GM18511 (cell line): ENCODE data around the gene MORC2.

Experiments used
- ATAC-seq: cut with Tn5 transposase; IDR thresholded peaks from one replicate; pipeline ENCODE4 v1.9.1; 2021; ENCODE audit warnings: mild to moderate bottlenecking, moderate library complexity; ENCODE audit not compliant: unreplicated experiment

The MORC2 gene

GRCh38 chr22:30922151-30922611 is 46.4 kb downstream of the MORC2 start:
- no peak for ATAC-seq

DNA sequence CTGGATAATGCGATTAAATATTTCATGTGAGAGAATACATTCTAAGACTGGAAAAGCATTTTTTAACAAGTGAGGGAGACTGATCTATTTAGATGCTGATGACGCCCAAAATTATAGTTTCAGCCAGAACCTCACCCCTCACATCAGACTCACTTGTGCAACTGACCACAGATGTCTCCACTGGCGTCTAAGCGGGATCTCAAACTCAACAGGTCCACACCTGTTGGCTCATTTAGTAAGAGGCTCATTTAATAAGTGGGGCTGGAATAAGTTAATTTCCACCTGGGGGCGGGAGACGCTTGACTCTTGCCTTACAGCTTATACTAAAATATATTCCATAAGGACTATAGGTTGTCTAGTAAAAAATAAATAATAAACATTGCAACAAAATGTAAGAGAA is 47.5 kb downstream of the MORC2 start:
- ATAC-seq: no peak

GRCh38 chr22:30920407-30920806 is 48.2 kb downstream of the MORC2 start:
- ATAC-seq: no peak

- ATAC-seq: no peak
Measured at GRCh38 chr22:30919973-30920372, 48.6 kb downstream of the MORC2 start.

DNA sequence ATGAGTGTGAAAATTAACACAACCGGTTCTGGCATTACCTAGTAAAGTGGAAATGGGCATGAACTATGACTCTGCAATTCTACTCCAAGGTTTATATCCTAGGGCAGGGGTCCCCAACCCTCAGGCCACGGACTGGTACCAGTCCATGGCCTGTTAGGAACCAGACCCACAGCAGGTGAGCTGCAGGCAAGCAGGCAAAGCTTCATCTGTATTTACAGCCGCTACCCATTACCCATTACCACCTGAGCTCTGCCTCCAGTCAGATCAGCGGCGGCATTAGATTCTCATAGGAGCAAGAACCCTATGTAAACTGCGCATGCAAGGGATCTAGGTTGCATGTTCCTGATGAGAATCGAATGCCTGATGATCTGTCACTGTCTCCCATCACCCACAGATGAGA is 49.8 kb downstream of the MORC2 start:
- no peak for ATAC-seq

DNA sequence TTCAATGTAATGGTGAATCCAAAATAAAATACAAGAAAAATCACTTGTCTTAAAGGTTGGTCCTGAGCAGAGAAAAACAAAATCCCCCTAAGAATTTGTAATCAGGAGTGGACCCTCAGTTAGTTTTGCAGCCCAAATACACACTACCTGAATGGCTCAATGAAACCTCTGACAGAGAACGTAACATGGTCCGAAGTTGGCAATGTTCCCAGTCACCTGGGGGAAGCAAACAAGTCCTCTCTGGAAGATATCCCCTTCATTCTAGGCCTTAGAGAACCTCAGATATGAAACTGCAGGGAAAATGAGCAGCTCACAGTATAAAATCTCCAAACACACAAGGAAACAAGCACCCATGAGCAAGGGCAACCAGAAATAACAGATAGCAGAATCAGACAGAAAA is 58.2 kb downstream of the MORC2 start:
- ATAC-seq: no peak

- ATAC-seq: no peak
Measured at GRCh38 chr22:30909306-30909705, 59.3 kb downstream of the MORC2 start.

- no peak for ATAC-seq
Measured at GRCh38 chr22:30908051-30908461, 60.5 kb downstream of the MORC2 start.

DNA sequence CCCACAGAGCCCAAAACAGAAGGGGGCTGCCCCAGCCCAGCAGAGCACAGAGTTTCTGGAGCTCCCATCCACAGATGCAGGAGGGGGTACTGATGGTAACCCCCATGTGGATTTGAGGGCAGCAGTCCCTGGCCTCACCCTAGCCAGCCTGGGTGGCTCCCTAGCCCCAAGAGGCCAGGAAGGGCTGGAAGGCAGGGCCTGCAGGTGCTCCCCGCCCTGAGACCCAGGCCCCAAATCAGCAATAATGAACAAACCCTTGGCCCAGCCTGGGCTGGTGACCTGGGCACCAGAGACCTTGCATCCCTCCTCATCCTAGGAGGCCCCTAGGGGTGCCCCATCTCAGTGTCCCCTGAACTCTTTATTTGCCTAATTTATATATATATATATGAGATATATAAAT is 61.6 kb downstream of the MORC2 start:
- ATAC-seq: no peak

DNA sequence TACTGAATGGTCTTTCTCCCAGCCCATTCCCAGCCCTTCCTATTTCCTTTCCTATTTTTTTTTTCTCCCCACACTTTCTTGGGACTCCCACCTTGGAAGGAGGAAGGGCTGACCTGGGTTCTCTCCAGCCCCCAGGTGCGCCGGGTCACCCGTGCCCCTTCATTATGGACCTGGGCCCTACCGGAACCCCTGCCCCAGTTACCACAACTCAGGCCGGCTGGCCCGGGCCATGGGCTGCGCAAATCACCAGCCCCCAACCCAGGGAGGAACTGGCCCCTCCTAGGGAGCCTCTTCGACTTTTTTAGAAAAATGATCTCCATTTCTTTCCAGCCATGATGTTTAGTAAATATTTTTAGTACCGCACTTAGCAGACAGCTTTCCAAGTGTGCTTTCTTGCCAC is 62.2 kb downstream of the MORC2 start:
- ATAC-seq: no peak

GRCh38 chr22:30905696-30906341 is 62.8 kb downstream of the MORC2 start:
- no peak for ATAC-seq

DNA sequence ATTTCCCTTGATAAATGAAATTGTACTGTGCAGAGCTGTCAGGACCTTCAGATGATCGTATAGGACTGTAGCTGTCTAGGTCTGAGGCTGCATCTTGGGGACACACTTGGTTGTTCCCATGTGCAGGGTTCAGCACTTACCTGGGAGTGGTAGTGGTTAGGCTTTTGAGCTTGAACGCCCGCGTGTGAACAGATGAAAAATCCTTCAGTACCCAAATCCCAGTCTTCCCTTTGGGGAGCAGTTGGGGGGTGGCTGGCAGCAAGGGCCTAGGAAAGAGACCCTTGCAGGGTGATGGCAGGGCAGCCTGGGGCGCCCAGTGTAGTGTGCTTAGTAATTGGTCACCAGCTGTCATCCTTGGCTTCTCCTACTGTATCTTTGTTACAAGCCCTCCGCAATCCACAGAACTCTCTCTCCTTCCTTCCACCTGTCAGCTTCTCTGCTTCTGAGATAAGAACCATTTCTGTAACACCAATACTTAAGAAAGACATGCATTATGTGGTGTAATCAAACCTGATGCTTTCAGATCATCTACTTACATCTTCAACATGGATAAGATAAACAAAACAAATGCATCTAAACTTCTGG is 64.6 kb downstream of the MORC2 start:
- ATAC-seq: no peak

GRCh38 chr22:30902496-30903357 is 65.8 kb downstream of the MORC2 start:
- no peak for ATAC-seq

DNA sequence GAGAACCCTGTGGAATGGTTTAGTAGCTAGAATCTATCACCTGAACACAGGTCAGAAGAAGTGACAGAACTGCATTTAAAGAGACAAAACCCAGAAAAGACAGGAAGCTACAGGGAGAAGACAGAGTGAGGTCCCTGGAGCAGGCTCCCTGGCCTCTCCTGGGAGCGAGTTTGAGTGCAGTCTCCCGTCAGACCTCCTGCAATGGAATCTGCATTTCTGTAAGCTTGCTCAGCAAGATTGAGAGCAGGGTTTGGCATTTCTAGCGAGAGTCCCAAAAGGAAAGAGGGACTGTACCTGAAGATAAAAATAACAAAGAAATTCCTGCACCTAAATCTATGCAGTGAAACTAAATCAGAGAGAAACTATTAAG is 74.2 kb downstream of the MORC2 start:
- no peak for ATAC-seq

GRCh38 chr22:30893434-30894370 is 74.9 kb downstream of the MORC2 start:
- ATAC-seq: no peak

GRCh38 chr22:30892731-30893221 is 75.8 kb downstream of the MORC2 start:
- ATAC-seq: no peak

DNA sequence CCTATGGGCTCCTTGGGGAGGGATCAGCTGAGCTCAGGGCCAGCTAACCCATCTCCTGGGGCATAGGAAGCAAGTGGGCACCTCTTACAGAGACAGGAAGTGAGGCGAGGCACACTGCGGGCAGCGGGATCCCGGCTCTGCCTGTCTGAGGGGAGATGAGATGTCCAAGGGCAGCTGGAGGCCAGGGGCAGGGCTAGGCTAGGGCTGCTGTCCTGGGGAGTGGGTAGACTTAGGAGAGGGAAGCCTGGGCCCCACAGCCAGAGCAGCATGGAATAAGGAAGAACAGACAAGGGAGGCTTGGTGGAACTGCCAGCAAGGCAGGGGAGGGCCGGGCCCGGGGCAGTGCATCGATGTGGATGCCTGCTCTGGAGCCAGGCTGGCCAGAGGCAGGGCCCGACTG is 76.3 kb downstream of the MORC2 start:
- ATAC-seq: no peak

DNA sequence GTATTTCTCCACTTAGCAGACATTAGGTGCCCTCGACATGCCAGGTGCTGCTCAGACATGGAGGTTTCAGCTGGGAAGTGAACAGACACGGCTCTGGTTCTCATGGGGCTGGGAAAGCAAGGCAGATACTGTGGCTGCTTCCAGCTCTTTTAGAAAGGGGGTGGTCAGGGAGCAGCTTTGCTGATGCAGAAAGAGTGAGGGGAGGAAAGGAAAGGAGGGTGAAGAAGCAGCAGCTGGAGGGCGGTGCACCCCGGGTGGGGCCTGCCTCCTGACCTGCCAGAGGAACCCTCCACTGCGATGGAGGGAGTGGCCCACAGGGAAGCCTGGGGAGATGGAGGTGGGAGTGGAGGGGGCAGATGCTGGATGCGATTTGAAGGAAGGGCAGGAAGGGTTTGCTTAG is 76.8 kb downstream of the MORC2 start:
- no peak for ATAC-seq

- ATAC-seq: no peak
Measured at GRCh38 chr22:30891443-30891755, 77.2 kb downstream of the MORC2 start.

DNA sequence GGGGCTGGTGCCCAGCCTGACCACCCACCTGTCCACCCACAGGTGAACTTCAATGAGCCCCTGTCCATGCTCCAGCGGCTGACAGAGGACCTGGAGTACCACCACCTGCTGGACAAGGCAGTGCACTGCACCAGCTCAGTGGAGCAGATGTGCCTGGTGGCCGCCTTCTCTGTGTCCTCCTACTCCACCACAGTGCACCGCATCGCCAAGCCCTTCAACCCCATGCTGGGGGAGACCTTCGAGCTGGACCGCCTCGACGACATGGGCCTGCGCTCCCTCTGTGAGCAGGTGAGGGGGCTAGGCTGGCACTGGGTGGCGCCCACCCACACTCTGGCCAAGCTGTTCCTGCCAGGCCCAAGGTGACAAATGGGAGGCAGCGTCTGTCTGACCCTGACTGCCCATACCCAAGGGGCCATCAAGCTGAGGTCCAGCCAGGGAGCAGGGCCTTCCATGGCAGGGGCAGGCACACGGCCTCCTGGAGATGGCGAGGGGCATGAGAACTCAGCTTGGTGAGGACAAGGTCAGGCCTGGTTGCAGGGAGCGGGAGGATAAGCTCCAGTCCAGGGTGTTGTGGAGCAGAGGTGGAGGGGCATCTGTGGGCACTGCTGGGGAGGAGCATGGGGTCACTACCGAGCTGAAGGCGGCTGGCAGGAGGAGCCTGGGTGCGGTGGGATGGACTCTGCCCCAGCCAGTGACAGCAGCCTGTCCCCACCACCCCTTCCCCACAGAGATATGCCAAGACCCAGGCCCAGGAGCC is 77.7 kb downstream of the MORC2 start:
- ATAC-seq: no peak
